Gastroesophageal sphincter (tissue), 3 donors: ENCODE measurements around the gene ECSCR.

Experiments used
- CTCF ChIP-seq, 4 experiments: fragments of 200-600 bp in 2 of 4; fragments of 450-650 bp in 2 of 4; sonication (generic) in 1 of 4; IDR thresholded peaks; one replicate each; pipeline ENCODE4 v1.5.1; 2017 to 2019; ENCODE audit warnings: antibody characterized with exemption in 4 of 4, mild to moderate bottlenecking in 2 of 4, moderate library complexity in 2 of 4
- POLR2A ChIP-seq, 2 donors: fragments of 450-650 bp; IDR thresholded peaks; one replicate each; pipeline ENCODE4 v1.6.1; 2017; ENCODE audit warnings: antibody characterized with exemption in 2 of 2, mild to moderate bottlenecking in 2 of 2, moderate library complexity in 1 of 2

GRCh38 chr5:139416651-139417050 is 45.9 kb downstream of the ECSCR start:
- TF ChIP-seq CTCF (IDR thresholded peaks at IDR 0.05) (no peak), POLR2A (IDR thresholded peaks at IDR 0.05) (no peak)
